Spleen (tissue), 3 donors: Measurements from ENCODE around the gene SNF8.

Experiments used
- POLR2A ChIP-seq, 3 donors: fragments of 450-650 bp; IDR thresholded peaks; one replicate each; pipeline ENCODE4 v1.5.1; 2017; ENCODE audit warnings: antibody characterized with exemption in 3 of 3, mild to moderate bottlenecking in 1 of 3
- POLR2AphosphoS5 ChIP-seq, 3 donors: sonication (generic); formaldehyde crosslinking; IDR thresholded peaks; one replicate each; pipeline ENCODE4 v1.5.1; 2017; ENCODE audit warnings: antibody characterized with exemption in 3 of 3

- TF ChIP-seq POLR2A (IDR thresholded peaks at IDR 0.05) (no peak), POLR2AphosphoS5 (IDR thresholded peaks at IDR 0.05) (no peak)
Observed at GRCh38 chr17:48952904-48953303, 8.3 kb upstream of the SNF8 start.
